Caco-2 (cell line): ENCODE data around the gene GAL3ST3. TPM values are rescaled to one million over a fixed set of nuclear protein-coding genes. Genes with fewer than 3 reads are reported as not detected.

Source experiments
- BruUV-seq: library from RNA; stranded (reverse); fragments of 400-500 nt; replicated peaks from 2 replicates; lab custom pipeline; 2021; lab: Mats Ljungman, UMichigan
- CTCF ChIA-PET: fragments of 300-600 bp; sonication (Branson Sonifier 250); formaldehyde crosslinking; loops from one replicate; lab custom pipeline; 2022; ENCODE audit warnings: antibody characterized with exemption; lab: Charles Lee
- POLR2A ChIA-PET: fragments of 300-600 bp; sonication (Branson Sonifier 250); formaldehyde crosslinking; loops from one replicate; lab custom pipeline; 2022; ENCODE audit warnings: antibody characterized with exemption; lab: Charles Lee
- DNase-seq, 2 experiments: peaks; one replicate each; pipeline versions ENCODE4 v3.0.0 to v3.0.0-alpha.2; 2020 to 2022
- H3K27me3 ChIP-seq: replicated peaks from 2 replicates; pipeline ENCODE4 v1.6.0; 2011; ENCODE audit warnings: low read length; ENCODE audit not compliant: control insufficient read depth, insufficient read depth
- H3K36me3 ChIP-seq: 2 replicates; pipeline ENCODE4 v1.5.1; 2011; ENCODE audit warnings: low read length; ENCODE audit not compliant: control insufficient read depth, insufficient read depth
- H3K4me1 ChIP-seq: fragments of 250-450 bp; sonication (Bioruptor Pico); 2 replicates; pipeline ENCODE4 v1.5.1; 2020; ENCODE audit warnings: mild to moderate bottlenecking
- H3K4me3 ChIP-seq: 2 replicates; pipeline ENCODE4 v1.5.1; 2011; ENCODE audit warnings: low read depth, mild to moderate bottlenecking, control low read depth, low read length
- H3K9me3 ChIP-seq: fragments of 250-450 bp; sonication (Bioruptor Pico); 2 replicates; pipeline ENCODE4 v1.5.1; 2020; ENCODE audit warnings: mild to moderate bottlenecking, moderate library complexity
- H3K27ac Mint-ChIP-seq: one replicate; pipeline ENCODE4 v1.8.0; 2022; ENCODE audit warnings: mixed read lengths; ENCODE audit not compliant: unreplicated experiment
- H3K27me3 Mint-ChIP-seq: one replicate; pipeline ENCODE4 v1.8.0; 2022; ENCODE audit warnings: mixed read lengths; ENCODE audit not compliant: insufficient read depth, unreplicated experiment
- H3K36me3 Mint-ChIP-seq: one replicate; pipeline ENCODE4 v1.8.0; 2022; ENCODE audit warnings: mild to moderate bottlenecking, mixed read lengths; ENCODE audit not compliant: insufficient read depth, unreplicated experiment
- H3K4me1 Mint-ChIP-seq: one replicate; pipeline ENCODE4 v1.8.0; 2022; ENCODE audit warnings: low read depth, mixed read lengths; ENCODE audit not compliant: unreplicated experiment
- H3K4me3 Mint-ChIP-seq: one replicate; pipeline ENCODE4 v1.8.0; 2022; ENCODE audit warnings: mild to moderate bottlenecking, moderate library complexity, mixed read lengths; ENCODE audit not compliant: unreplicated experiment
- H3K9me3 Mint-ChIP-seq: one replicate; pipeline ENCODE4 v1.8.0; 2022; ENCODE audit warnings: mixed read lengths; ENCODE audit not compliant: unreplicated experiment
- intact Hi-C: fragments of 100-400 bp; cut with micrococcal nuclease; formaldehyde crosslinking; loops from one replicate; pipeline ENCODE4 v1.10.0; 2022; ENCODE audit not compliant: unreplicated experiment
- total RNA-seq: library from RNA; stranded (reverse); gene quantifications from 2 replicates; pipeline ENCODE4 v1.2.3, GENCODE V29; 2022
- TF ChIP-seq, protein P1 (sequence below), 2 experiments: fragments of 200-600 bp in 1 of 2; IDR thresholded peaks; 1 replicate in 1 of 2; 2 replicates in 1 of 2; pipeline versions ENCODE4 v1.5.1 to v1.8.0; 2011 to 2022; ENCODE audit warnings: antibody characterized with exemption in 1 of 2, control low read depth in 1 of 2, inconsistent platforms in 1 of 2, low read depth in 1 of 2, low read length in 1 of 2, mild to moderate bottlenecking in 1 of 2, moderate library complexity in 1 of 2; ENCODE audit not compliant: insufficient read depth in 1 of 2, severe bottlenecking in 1 of 2, unreplicated experiment in 1 of 2

Gene GAL3ST3
- total RNA-seq, 1 experiment from 2014 or later: not detected

DNA sequence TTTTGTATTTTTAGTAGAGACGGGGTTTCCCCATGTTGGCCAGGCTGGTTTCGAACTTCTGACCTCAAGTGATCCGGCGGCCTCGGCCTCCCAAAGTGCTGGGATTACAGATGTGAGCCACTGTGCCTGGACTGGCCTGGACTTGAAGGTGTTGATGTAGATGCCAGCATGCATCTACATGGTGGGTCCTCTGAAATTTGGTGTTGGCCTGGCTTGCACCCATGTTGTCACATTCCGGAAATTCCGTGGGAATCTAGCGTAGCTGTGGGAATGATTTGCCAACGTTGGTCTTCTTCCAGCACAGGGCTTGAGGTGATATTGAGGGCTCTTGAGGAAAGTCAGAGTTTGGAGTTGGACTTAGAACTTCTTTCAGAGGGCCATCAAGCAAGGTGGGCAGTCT, 27.6 kb upstream of the GAL3ST3 start:
- Histone ChIP-seq H3K4me1 (peaks cover 39% of the 10 kb centered on the region), H3K27me3 (no peaks in the 10 kb centered on the region), H3K36me3 (no peaks in the 10 kb centered on the region), H3K4me3 (no peak overlapping the region), H3K9me3 (no peaks in the 10 kb centered on the region)
- H3K4me3 Mint-ChIP-seq: no peak overlapping the region
- no peaks in the 10 kb centered on the region for H3K9me3 Mint-ChIP-seq
- peaks cover 41% of the 10 kb centered on the region for H3K4me1 Mint-ChIP-seq
- TF ChIP-seq, protein P1, sequence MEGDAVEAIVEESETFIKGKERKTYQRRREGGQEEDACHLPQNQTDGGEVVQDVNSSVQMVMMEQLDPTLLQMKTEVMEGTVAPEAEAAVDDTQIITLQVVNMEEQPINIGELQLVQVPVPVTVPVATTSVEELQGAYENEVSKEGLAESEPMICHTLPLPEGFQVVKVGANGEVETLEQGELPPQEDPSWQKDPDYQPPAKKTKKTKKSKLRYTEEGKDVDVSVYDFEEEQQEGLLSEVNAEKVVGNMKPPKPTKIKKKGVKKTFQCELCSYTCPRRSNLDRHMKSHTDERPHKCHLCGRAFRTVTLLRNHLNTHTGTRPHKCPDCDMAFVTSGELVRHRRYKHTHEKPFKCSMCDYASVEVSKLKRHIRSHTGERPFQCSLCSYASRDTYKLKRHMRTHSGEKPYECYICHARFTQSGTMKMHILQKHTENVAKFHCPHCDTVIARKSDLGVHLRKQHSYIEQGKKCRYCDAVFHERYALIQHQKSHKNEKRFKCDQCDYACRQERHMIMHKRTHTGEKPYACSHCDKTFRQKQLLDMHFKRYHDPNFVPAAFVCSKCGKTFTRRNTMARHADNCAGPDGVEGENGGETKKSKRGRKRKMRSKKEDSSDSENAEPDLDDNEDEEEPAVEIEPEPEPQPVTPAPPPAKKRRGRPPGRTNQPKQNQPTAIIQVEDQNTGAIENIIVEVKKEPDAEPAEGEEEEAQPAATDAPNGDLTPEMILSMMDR (IDR thresholded peaks at IDR 0.05; ENCODE audit: insufficient read depth in 1 of 2, low read depth in 1 of 2, low read length in 1 of 2, severe bottlenecking in 1 of 2, unreplicated experiment in 1 of 2): no peak
- H3K27me3 Mint-ChIP-seq: no peaks in the 10 kb centered on the region
- ChIA-PET POLR2A (interaction anchor here (0.7 to 1.4 kb wide), 2 partner anchors 24 to 97 kb away, joined by 4 to 5 read pairs; partner anchors contain the start of gene SF3B2), CTCF (interaction anchor here (0.6 kb wide), 1 partner anchor 314 kb away, joined by 3 read pairs; no protein-coding TSS in a partner anchor)
- peaks cover 56% of the 10 kb centered on the region for H3K36me3 Mint-ChIP-seq
- intact Hi-C loops: no loop called here
- no TSS peak for BruUV-seq
- no peak overlapping the region for H3K27ac Mint-ChIP-seq
- DNase-seq: no peak

DNA sequence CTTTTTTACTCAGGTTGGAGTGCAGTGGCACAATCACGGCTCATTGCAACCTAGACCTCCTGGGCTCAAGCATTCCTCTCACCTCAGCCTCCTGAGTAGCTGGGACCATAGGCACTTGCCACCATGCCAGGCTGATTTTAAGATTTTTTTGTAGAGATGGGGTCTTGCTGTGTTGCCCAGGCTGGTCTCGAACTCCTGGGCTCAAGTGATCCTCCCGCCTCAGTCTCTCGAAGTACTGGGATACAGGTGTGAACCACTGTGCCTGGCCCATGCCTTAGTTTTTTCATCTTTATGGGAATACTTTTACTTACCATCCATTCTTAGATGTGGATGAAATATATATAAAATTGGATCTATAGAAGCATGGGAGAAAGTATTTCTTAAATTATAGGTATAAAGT, 26.3 kb upstream of the GAL3ST3 start:
- Mint-ChIP-seq H3K4me1 (peaks cover 39% of the 10 kb centered on the region), H3K4me3 (no peak overlapping the region), H3K36me3 (peaks cover 65% of the 10 kb centered on the region), H3K9me3 (no peaks in the 10 kb centered on the region), H3K27me3 (no peaks in the 10 kb centered on the region), H3K27ac (no peak overlapping the region)
- Histone ChIP-seq H3K27me3 (no peaks in the 10 kb centered on the region), H3K4me3 (no peak overlapping the region), H3K9me3 (no peaks in the 10 kb centered on the region), H3K4me1 (peaks cover 37% of the 10 kb centered on the region), H3K36me3 (no peaks in the 10 kb centered on the region)
- intact Hi-C loops: no loop called here
- DNase-seq: no peak
- TF ChIP-seq, protein P1 (IDR thresholded peaks at IDR 0.05; ENCODE audit: insufficient read depth in 1 of 2, low read depth in 1 of 2, low read length in 1 of 2, severe bottlenecking in 1 of 2, unreplicated experiment in 1 of 2): no peak
- ChIA-PET CTCF (no interaction called here), POLR2A (no interaction called here)
- no TSS peak for BruUV-seq

GRCh38 chr11:66073669-66074068, 24.7 kb upstream of the GAL3ST3 start:
- H3K9me3 Mint-ChIP-seq: no peaks in the 10 kb centered on the region
- no TSS peak for BruUV-seq
- intact Hi-C loops: no loop called here
- POLR2A ChIA-PET: no interaction called here
- no peaks in the 10 kb centered on the region for H3K27me3 Mint-ChIP-seq
- TF ChIP-seq, protein P1 (IDR thresholded peaks at IDR 0.05; ENCODE audit: insufficient read depth in 1 of 2, low read depth in 1 of 2, low read length in 1 of 2, severe bottlenecking in 1 of 2, unreplicated experiment in 1 of 2): no peak
- Histone ChIP-seq H3K4me3 (no peak overlapping the region), H3K36me3 (0 out of 2 replicates have a peak, but pooled peaks cover 2% of the 10 kb centered on the region), H3K27me3 (no peaks in the 10 kb centered on the region), H3K4me1 (peaks cover 30% of the 10 kb centered on the region), H3K9me3 (no peaks in the 10 kb centered on the region)
- no peak for DNase-seq
- no peak overlapping the region for H3K4me3 Mint-ChIP-seq
- no peak overlapping the region for H3K27ac Mint-ChIP-seq
- H3K4me1 Mint-ChIP-seq: peaks cover 24% of the 10 kb centered on the region
- CTCF ChIA-PET: no interaction called here
- H3K36me3 Mint-ChIP-seq: peaks cover 68% of the 10 kb centered on the region
